Stimulated activated CD4-positive, alpha-beta T cell treated with anti-CD3 and anti-CD28 coated beads, TNF-alpha, amount 100 ng/mL, for 1 hour (primary cell): ENCODE measurements around the gene SAP30.

Source experiments
- DNase-seq, 3 donors: peaks; one replicate each; pipeline ENCODE4 v3.0.0-alpha.2; 2020; ENCODE audit warnings: low read depth in 3 of 3, low spot score in 1 of 3

The SAP30 gene

GRCh38 chr4:173413036-173413435 is 42.3 kb downstream of the SAP30 start:
- DNase-seq: no peak

- DNase-seq: no peak
Observed at GRCh38 chr4:173414456-173414855, 43.7 kb downstream of the SAP30 start.

- no peak for DNase-seq
Observed at GRCh38 chr4:173415092-173415491, 44.3 kb downstream of the SAP30 start.

- DNase-seq: no peak
Observed at GRCh38 chr4:173415885-173416653, 45.3 kb downstream of the SAP30 start.

GRCh38 chr4:173417833-173418232 is 47.1 kb downstream of the SAP30 start:
- DNase-seq: no peak

- DNase-seq: no peak
Observed at GRCh38 chr4:173418639-173419038, 47.9 kb downstream of the SAP30 start.

- no peak for DNase-seq
Observed at GRCh38 chr4:173420324-173420752, 49.6 kb downstream of the SAP30 start.

GRCh38 chr4:173420801-173421200 is 50.0 kb downstream of the SAP30 start:
- DNase-seq: no peak

- DNase-seq: no peak
Observed at GRCh38 chr4:173424899-173425805, 54.4 kb downstream of the SAP30 start.

- DNase-seq: no peak
Observed at GRCh38 chr4:173426064-173426463, 55.3 kb downstream of the SAP30 start.
